Activated T-cell treated with anti-CD3 and anti-CD28 coated beads for 48 hours (primary cell): ENCODE measurements around the gene SERTM2.

Source experiments
- DNase-seq: peaks from one replicate; pipeline ENCODE4 v3.0.0-alpha.2; 2020; ENCODE audit warnings: low read depth

Gene SERTM2

DNA sequence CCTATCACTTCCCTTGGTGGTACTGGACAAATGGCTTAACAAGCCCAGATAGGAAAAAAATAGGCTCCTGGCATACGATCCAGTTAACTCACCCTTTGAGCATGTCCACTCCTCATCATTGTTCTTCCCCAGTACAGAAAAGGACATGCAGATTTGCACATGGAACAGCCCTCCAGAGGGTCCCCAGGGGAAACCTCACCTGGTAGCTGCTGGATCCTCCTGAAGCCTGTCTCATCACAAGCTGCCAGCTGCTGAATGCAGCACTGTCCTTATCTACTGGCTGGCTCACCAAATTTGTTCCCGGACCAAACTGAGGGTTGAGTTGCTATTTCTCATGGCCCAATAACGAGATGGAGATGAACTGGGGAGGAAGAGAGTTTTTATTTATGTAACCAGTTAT, 49.4 kb downstream of the SERTM2 start:
- no peak for DNase-seq

DNA sequence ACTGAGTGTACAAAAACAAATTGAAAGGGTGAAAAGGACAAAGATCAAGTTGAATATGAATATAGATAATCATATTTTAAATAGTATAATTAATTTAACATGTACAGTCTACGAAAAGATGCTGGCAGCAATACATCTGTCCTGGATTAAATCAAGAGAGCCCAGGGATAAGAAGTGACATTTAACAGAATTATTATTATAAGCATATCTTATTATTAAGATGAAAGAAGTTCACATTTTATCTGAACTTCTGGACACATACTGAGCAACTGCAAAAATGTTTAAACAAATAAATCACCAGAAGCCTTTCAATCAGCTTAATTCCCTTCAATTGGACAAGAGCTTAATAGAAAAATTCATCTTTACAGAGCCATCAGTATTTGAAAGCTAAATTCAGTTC, 50.4 kb downstream of the SERTM2 start:
- DNase-seq = no peak

DNA sequence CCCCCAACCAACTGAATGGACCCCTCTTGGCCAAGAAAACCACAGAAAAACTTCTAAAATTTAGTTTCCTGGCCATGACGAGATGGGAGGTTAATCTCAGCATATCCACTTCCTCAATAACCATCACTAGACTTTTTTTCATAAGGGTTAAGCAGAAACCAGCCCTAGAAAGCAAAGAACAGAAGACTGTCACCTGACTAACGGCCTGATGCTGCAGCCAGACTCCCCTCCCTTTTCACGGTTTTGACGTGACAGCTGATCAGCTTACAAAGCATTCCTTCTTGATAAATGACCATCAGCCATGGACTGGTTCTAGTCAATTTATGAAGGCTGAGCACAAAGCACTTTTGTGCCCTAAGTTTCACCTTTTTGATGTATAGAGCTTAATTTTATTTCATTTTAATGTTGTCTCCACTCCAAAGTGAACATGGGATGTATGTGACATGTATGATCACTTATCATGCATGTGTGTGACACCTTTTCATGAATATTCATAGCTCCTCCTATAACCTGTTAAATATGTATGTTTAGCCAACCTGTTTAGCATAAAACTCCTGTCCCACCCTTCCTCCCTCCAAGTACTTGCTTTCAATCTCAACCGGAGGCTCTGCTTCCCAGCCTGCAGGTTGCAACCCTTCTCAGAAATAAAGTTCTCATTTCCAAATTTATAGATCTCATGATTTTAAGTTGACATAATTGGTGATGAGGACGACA, 56.3 kb downstream of the SERTM2 start:
- DNase-seq = no peak

DNA sequence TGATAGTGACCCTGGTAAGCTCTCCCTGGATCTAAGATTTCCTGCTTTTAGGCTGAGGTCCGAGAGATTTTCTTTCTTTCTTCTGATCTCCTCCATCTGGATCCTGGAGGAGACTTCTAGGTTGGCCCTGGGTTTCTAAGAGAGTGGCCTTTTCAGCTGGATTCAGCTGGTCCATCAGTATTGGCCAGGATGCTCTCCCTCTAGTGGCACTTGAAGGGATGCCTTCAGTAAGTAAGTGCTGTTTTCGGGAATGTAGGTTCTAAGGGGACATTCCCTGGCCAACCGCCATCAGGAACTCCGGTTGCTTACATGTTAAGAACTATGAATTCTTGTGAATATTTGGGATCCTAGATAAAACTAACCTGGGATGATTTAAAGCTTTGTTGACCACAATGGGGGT, 56.9 kb downstream of the SERTM2 start:
- no peak for DNase-seq

DNA sequence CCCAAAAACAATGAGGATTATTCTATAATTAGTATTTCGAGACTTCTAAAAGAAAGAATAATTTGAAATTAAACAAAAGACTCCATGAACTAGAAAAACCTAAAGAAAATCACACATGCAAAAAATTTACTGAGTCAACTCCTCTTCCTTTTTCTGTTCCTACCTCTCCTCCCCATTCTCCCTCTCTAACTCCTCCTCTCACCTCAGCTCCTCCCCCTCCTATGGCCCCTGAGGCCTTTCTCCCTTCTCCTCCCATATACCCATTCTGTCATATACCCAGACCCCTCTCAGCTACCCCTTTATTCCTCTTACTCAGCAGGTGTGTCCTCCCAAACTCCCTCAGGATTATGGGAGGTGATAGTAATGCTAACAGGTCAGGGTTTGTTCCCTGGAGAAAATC, 57.4 kb downstream of the SERTM2 start:
- no peak for DNase-seq
